Mesodermal cell (in vitro differentiated cells): Measurements from ENCODE around the gene TESK2.

Source experiments
- H3K27ac ChIP-seq: 2 replicates; pipeline ENCODE4 v1.7.0; 2013; ENCODE audit warnings: mild to moderate bottlenecking, low read depth, low read length, moderate library complexity; ENCODE audit not compliant: severe bottlenecking
- H3K36me3 ChIP-seq: 2 replicates; pipeline ENCODE4 v1.7.1; 2013; ENCODE audit warnings: mild to moderate bottlenecking, low read length, moderate library complexity; ENCODE audit not compliant: control insufficient read depth, insufficient read depth
- H3K4me1 ChIP-seq: one replicate; pipeline ENCODE4 v1.7.1; 2013; ENCODE audit warnings: mild to moderate bottlenecking, low read length; ENCODE audit not compliant: insufficient read depth, control insufficient read depth, poor library complexity, severe bottlenecking
- H3K4me3 ChIP-seq: 2 replicates; pipeline ENCODE4 v1.7.0; 2013; ENCODE audit warnings: low read length, control low read depth, mild to moderate bottlenecking; ENCODE audit not compliant: insufficient read depth, poor library complexity, severe bottlenecking; ENCODE audit errors: extremely low read depth
- H3K9me3 ChIP-seq: 2 replicates; pipeline ENCODE4 v1.7.1; 2013; ENCODE audit warnings: mild to moderate bottlenecking, low read length, moderate library complexity; ENCODE audit not compliant: control insufficient read depth
- WGBS, 2 experiments: methylation state at CpG; one replicate each; pipeline ENCODE4 v1.1.5; 2013; ENCODE audit warnings: missing lambda C conversion rate in 2 of 2; ENCODE audit not compliant: insufficient coverage in 2 of 2; 5-methylcytosine and 5-hydroxymethylcytosine counted together

Gene TESK2

GRCh38 chr1:45302505-45303150 lies 188.3 kb downstream of the TESK2 start:
- Histone ChIP-seq H3K4me1 (no peaks in the 10 kb centered on the region), H3K36me3 (no peaks in the 10 kb centered on the region), H3K27ac (peak overlapping the region; percentile 82), H3K4me3 (peak overlapping the region; percentile 53), H3K9me3 (no peaks in the 10 kb centered on the region)
- 92 to 95% methylated on average over 13 to 14 of the region's 16 CpGs for WGBS, 2 experiments

GRCh38 chr1:45300669-45300997 lies 190.3 kb downstream of the TESK2 start:
- Histone ChIP-seq H3K4me1 (no peaks in the 10 kb centered on the region), H3K9me3 (no peaks in the 10 kb centered on the region), H3K27ac (no peak overlapping the region), H3K36me3 (no peaks in the 10 kb centered on the region), H3K4me3 (no peak overlapping the region)
- WGBS, 2 experiments = 64 to 79% methylated on average over 2 of the region's 2 CpGs

- H3K27ac ChIP-seq = no peak overlapping the region
- no peak overlapping the region for H3K4me3 ChIP-seq
- WGBS, 2 experiments = 57 to 61% methylated on average over 2 of the region's 4 CpGs
- H3K36me3 ChIP-seq = no peaks in the 10 kb centered on the region
- no peaks in the 10 kb centered on the region for H3K9me3 ChIP-seq
- no peaks in the 10 kb centered on the region for H3K4me1 ChIP-seq
Measured at GRCh38 chr1:45299981-45300668, 190.8 kb downstream of the TESK2 start.

GRCh38 chr1:45299296-45299695 lies 191.7 kb downstream of the TESK2 start:
- no peak overlapping the region for H3K4me3 ChIP-seq
- H3K36me3 ChIP-seq = no peaks in the 10 kb centered on the region
- H3K27ac ChIP-seq = no peak overlapping the region
- no peaks in the 10 kb centered on the region for H3K4me1 ChIP-seq
- no peaks in the 10 kb centered on the region for H3K9me3 ChIP-seq
- WGBS, 2 experiments = 60 to 100% methylated on average over 1 of the region's 1 CpG

- Histone ChIP-seq H3K4me3 (no peak overlapping the region), H3K9me3 (no peaks in the 10 kb centered on the region), H3K36me3 (no peaks in the 10 kb centered on the region), H3K27ac (no peak overlapping the region), H3K4me1 (no peaks in the 10 kb centered on the region)
- 73 to 80% methylated on average over 3 to 7 of the region's 8 CpGs for WGBS, 2 experiments
Measured at GRCh38 chr1:45297666-45298356, 193.2 kb downstream of the TESK2 start.
